Stimulated activated CD4-positive, alpha-beta T cell treated with anti-CD3 and anti-CD28 coated beads, Interleukin-15, amount 100 ng/mL, for 1 hour (primary cell): Measurements from ENCODE around the gene HIVEP2.

ENCODE experiments used
- DNase-seq, 2 donors: peaks; one replicate each; pipeline ENCODE4 v3.0.0-alpha.2; 2020; ENCODE audit warnings: low read depth in 1 of 2, low spot score in 1 of 2

HIVEP2 gene

DNA sequence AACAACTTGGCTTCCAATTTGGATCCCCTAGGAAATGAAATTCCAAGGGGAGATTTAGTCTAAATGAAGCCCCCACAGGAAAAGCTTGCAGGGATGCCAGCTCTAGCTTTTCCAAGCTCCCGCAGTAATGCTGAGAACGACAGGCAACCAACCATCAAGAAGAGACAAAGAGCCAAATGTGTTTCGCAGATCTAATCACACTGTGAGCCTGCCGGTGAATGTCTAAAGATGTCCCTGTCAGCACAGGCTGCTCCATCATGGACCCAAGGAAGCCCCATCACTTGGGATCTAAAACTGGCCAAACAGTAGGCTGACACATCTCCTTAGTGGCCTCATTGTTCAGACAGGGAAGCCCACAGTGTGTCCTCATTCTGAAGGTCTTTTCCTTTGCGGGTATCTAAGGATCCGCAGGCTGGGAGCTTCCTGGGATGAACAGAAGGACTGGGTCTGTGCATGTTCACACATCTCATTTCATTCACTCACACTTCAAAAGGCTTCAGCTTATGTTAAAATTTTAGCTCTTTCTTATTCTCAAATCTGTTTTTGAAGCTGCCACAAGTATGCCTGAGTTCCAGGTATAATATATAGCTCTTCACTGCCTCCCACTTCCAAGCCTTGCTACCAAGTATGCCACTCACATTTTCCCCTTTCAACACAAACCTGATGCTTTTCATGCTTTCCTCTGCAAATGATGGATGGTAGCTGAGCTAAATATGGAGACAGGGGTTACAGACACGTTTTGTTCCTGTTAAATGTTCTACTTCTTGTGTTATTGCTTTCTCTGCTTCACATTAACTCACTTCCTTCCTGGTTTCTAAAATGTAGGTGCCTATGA lies 229.8 kb downstream of the HIVEP2 start:
- no peak for DNase-seq

DNA sequence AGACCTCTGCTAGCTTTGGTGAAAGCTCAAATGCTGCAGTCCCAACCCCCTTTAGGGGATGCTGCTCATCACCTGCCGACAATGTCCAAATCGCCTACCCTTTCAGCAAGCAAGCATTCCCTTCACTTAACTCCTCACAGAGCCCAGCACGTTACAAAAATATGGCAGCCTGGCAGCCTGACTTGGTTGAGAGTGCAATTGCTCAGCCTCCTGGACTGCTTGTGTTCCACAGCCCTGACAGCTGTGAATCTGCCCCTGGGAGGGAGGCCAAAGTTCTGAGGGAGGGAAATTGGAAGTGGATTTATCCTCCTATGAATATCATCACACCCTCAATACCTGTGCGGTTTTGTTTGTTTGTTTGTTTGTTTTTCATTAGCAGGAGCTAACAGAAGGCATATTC lies 231.0 kb downstream of the HIVEP2 start:
- no peak for DNase-seq

DNA sequence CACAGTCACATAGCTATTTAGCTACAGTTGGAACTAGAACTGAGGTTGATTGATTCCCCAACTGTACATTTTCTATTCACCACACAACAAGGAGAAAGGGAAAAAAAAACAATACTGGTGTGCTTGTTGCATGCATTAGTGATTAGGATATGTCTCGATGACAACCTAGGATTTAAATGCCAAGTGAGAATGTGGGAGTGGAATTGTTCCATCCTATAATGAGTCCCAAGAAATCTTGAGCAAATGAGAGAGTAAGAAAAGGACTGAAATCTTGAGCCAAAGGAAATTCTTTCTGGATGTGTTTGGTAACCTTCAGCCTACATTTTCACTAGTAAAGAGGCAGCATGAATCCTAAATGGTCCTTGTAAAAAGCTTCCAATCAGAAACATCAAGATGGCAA lies 232.7 kb downstream of the HIVEP2 start:
- no peak for DNase-seq

DNA sequence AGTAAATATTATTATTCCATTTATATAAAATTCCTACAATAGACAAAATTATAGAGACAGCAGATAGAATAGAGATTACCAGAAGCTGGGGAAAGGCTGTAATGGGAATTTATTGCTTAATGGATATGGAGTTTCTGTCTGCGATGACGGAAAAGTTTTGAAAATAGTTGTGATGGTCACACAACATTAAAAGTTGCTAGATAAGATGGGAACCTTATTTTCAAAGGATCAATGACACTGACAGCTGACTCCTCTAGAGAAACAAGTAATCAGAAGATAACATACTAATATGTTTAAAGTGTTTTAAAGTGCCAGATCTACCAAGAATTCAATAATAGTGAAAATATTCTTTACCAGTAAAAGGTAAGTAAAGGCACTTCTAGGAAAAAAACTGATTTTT lies 236.3 kb downstream of the HIVEP2 start:
- no peak for DNase-seq

DNA sequence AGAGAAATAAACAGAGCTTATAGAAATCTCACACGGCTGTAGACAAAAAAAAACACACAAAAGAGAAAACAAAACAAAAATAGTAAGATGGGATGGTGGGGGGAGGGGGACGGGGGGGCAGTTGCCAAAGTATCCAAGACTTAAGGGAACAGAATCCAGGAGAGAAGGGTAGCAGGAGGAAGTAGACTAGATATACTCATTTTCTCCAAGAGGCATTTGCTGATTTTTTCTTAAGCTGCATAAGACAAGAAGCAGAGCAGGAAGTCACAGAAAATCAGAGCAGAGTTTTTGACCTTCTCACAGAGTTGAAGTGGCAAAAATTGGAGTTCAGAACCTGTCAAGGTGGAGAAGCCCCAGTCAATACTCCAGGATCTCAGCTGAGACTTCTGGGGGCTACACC lies 237.7 kb downstream of the HIVEP2 start:
- DNase-seq, result no peak

DNA sequence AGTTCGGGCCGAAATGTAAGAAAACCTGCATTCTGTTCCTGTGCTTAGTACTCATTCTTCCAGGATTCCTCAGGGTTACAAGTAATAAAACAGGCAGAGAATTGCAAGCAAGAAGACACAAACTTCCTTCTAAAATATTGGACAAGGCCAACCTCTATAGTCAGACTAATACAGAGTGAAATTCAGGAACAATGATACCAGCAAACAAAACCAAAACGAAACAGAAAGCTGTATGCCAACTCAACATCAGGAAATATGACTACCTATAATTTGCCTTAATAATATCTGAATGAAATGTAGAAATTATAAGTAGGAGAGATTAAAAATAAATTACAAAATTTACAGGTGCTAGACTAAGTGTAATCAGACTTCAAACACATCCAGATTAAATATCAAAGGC lies 238.8 kb downstream of the HIVEP2 start:
- DNase-seq, result no peak

DNA sequence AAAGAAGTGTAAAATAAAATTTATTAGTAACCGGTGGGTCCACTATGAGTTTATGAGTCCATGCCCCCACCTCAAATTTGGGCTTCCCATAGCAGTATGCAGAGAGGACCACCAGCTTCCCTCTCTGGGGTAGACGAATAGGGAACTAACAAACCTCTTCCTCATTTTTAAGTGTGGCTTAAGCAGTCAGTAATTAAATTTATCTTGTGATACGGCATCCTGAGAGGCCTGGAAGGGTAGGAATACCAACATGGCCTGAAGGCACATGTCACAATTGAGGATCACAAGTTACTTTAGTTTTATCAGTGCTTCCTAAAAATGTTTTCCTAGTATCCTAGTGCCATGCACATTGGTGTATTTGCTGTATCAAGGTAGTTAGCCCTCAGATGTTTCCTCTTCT lies 239.9 kb downstream of the HIVEP2 start:
- DNase-seq, result no peak

DNA sequence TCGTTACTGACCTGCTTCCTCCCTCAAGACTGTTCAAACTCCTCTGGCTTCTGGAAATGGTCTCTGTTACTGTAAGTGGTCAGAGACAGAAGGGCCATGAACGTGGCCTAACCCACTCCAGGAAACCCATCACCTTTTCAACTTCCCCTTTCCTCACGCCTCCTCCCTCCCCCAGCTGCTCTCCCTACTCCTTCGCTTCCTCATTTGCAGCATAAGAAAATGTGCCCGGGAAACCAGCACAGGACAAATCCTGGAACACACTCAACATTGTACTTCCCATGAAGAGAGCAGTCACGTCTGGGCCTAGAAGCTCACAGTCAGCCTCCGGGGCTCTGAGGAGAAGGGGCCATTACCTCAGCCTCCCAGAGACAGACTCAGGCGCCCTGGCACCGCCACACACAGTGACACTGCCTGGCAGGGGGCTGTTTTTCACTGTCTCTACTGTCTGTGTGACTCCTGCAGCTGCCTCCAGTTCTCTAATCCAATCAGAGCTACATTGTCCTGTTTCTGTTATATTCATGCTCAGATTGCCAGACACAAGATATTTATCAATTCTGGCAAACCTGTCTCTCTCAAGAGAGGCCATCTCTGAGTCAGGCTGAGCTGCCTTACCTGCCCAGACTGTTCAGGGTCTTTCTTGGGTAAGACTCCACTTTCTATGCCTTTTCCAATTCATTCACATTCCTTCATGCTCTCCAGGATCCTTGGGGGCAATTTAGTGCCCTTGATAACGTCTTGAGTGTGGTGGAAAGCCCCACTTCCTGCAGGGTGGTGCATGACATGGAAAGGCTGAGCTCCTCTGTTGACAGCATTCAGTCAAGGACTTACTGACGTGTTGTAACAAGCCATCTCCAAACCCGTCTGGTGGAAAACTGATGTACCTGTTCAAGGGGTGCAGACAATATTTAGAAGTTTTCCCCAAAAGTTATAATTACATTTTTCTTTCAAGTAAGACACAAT lies 242.2 kb downstream of the HIVEP2 start:
- no peak for DNase-seq
